Effector memory CD4-positive, alpha-beta T cell (primary cell): Measurements from ENCODE around the gene DISP3.

Experiments
- DNase-seq, 3 donors: peaks; one replicate each; pipeline ENCODE4 v3.0.0-alpha.2; 2020
- H3K27ac ChIP-seq: 2 replicates; pipeline ENCODE4 v1.7.0; 2013; ENCODE audit warnings: mild to moderate bottlenecking, low read length, moderate library complexity; ENCODE audit not compliant: insufficient read depth, poor library complexity, severe bottlenecking
- H3K27me3 ChIP-seq: replicated peaks from 2 replicates; pipeline ENCODE4 v1.7.0; 2013; ENCODE audit warnings: mild to moderate bottlenecking, low read length; ENCODE audit not compliant: insufficient read depth, control insufficient read depth, poor library complexity, severe bottlenecking
- H3K36me3 ChIP-seq: 2 replicates; pipeline ENCODE4 v1.7.0; 2013; ENCODE audit warnings: mild to moderate bottlenecking, low read length, moderate library complexity; ENCODE audit not compliant: control insufficient read depth, insufficient read depth
- H3K4me1 ChIP-seq: 2 replicates; pipeline ENCODE4 v1.7.0; 2013; ENCODE audit warnings: low read length, mild to moderate bottlenecking; ENCODE audit not compliant: control insufficient read depth, insufficient read depth, poor library complexity, severe bottlenecking
- H3K4me3 ChIP-seq: 2 replicates; pipeline ENCODE4 v1.7.0; 2013; ENCODE audit warnings: low read length, low read depth, mild to moderate bottlenecking; ENCODE audit not compliant: insufficient read depth, poor library complexity, severe bottlenecking
- H3K9me3 ChIP-seq: 2 replicates; pipeline ENCODE4 v1.7.0; 2013; ENCODE audit warnings: mild to moderate bottlenecking, low read length, moderate library complexity; ENCODE audit not compliant: control insufficient read depth

Gene DISP3

GRCh38 chr1:11483581-11484320 lies 4.8 kb downstream of the DISP3 start:
- Histone ChIP-seq H3K27ac (no peak overlapping the region), H3K9me3 (no peaks in the 10 kb centered on the region), H3K4me1 (peaks cover 10% of the 10 kb centered on the region), H3K36me3 (no peaks in the 10 kb centered on the region), H3K4me3 (no peak overlapping the region), H3K27me3 (peaks cover 11% of the 10 kb centered on the region)
- no peak for DNase-seq

GRCh38 chr1:11484321-11484655 lies 5.3 kb downstream of the DISP3 start:
- Histone ChIP-seq H3K36me3 (no peaks in the 10 kb centered on the region), H3K4me3 (no peak overlapping the region), H3K27ac (no peak overlapping the region), H3K9me3 (no peaks in the 10 kb centered on the region), H3K27me3 (peaks cover 9% of the 10 kb centered on the region), H3K4me1 (peaks cover 9% of the 10 kb centered on the region)
- no peak for DNase-seq

GRCh38 chr1:11485191-11485590 lies 6.2 kb downstream of the DISP3 start:
- Histone ChIP-seq H3K9me3 (no peaks in the 10 kb centered on the region), H3K27me3 (peaks cover 6% of the 10 kb centered on the region), H3K36me3 (no peaks in the 10 kb centered on the region), H3K27ac (no peak overlapping the region), H3K4me1 (no peaks in the 10 kb centered on the region), H3K4me3 (no peak overlapping the region)
- DNase-seq, result no peak

- no peak overlapping the region for H3K27ac ChIP-seq
- DNase-seq, result no peak
- no peaks in the 10 kb centered on the region for H3K9me3 ChIP-seq
- no peak overlapping the region for H3K4me3 ChIP-seq
- no peaks in the 10 kb centered on the region for H3K27me3 ChIP-seq
- no peaks in the 10 kb centered on the region for H3K4me1 ChIP-seq
- no peaks in the 10 kb centered on the region for H3K36me3 ChIP-seq
Observed at GRCh38 chr1:11486231-11487009, 7.5 kb downstream of the DISP3 start.

- no peak overlapping the region for H3K27ac ChIP-seq
- no peaks in the 10 kb centered on the region for H3K27me3 ChIP-seq
- no peaks in the 10 kb centered on the region for H3K4me1 ChIP-seq
- H3K4me3 ChIP-seq, result no peak overlapping the region
- H3K9me3 ChIP-seq, result no peaks in the 10 kb centered on the region
- no peaks in the 10 kb centered on the region for H3K36me3 ChIP-seq
- DNase-seq, result no peak
Observed at GRCh38 chr1:11487196-11487751, 8.3 kb downstream of the DISP3 start.

- no peak for DNase-seq
- Histone ChIP-seq H3K4me3 (no peak overlapping the region), H3K4me1 (no peaks in the 10 kb centered on the region), H3K27me3 (no peaks in the 10 kb centered on the region), H3K36me3 (no peaks in the 10 kb centered on the region), H3K27ac (no peak overlapping the region), H3K9me3 (no peaks in the 10 kb centered on the region)
Observed at GRCh38 chr1:11488201-11488770, 9.3 kb downstream of the DISP3 start.

GRCh38 chr1:11488966-11489625 lies 10.1 kb downstream of the DISP3 start:
- no peak for DNase-seq
- Histone ChIP-seq H3K36me3 (no peaks in the 10 kb centered on the region), H3K9me3 (no peaks in the 10 kb centered on the region), H3K4me1 (no peaks in the 10 kb centered on the region), H3K27me3 (no peaks in the 10 kb centered on the region), H3K27ac (no peak overlapping the region), H3K4me3 (no peak overlapping the region)

- Histone ChIP-seq H3K27ac (no peak overlapping the region), H3K36me3 (no peaks in the 10 kb centered on the region), H3K4me1 (no peaks in the 10 kb centered on the region), H3K9me3 (no peaks in the 10 kb centered on the region), H3K4me3 (no peak overlapping the region), H3K27me3 (no peaks in the 10 kb centered on the region)
- DNase-seq, result no peak
Observed at GRCh38 chr1:11492235-11492634, 13.3 kb downstream of the DISP3 start.

- H3K27me3 ChIP-seq, result no peaks in the 10 kb centered on the region
- DNase-seq, result no peak
- no peaks in the 10 kb centered on the region for H3K4me1 ChIP-seq
- H3K36me3 ChIP-seq, result no peaks in the 10 kb centered on the region
- no peak overlapping the region for H3K4me3 ChIP-seq
- H3K9me3 ChIP-seq, result no peaks in the 10 kb centered on the region
- no peak overlapping the region for H3K27ac ChIP-seq
Observed at GRCh38 chr1:11493972-11494655, 15.2 kb downstream of the DISP3 start.
